Stimulated activated memory B cell treated with anti-CD40 and anti-IgM and Interleukin-4, amounts not matched to agents 10 μg/mL and 1 μg/mL and 100 μg/mL, for 72 hours (primary cell): ENCODE measurements around the gene SDK1.

Source experiments
- ATAC-seq: fragments of 150-1000 bp; cut with Tn5 transposase; 2 replicates; pipeline ENCODE4 v1.10.0; 2021
- H3K27ac Mint-ChIP-seq: one replicate; pipeline ENCODE4 v1.8.0; 2022; ENCODE audit warnings: mild to moderate bottlenecking, mixed read lengths
- H3K27me3 Mint-ChIP-seq: one replicate; pipeline ENCODE4 v1.8.0; 2022; ENCODE audit warnings: mixed read lengths
- H3K36me3 Mint-ChIP-seq: one replicate; pipeline ENCODE4 v1.8.0; 2022; ENCODE audit warnings: mixed read lengths
- H3K4me1 Mint-ChIP-seq: one replicate; pipeline ENCODE4 v1.8.0; 2022; ENCODE audit warnings: mixed read lengths
- H3K4me3 Mint-ChIP-seq: one replicate; pipeline ENCODE4 v1.8.0; 2022; ENCODE audit warnings: mild to moderate bottlenecking, moderate library complexity, mixed read lengths
- H3K9me3 Mint-ChIP-seq: one replicate; pipeline ENCODE4 v1.8.0; 2022; ENCODE audit warnings: mixed read lengths

The SDK1 gene

GRCh38 chr7:3277604-3278572 is 23.2 kb upstream of the SDK1 start:
- ATAC-seq, result no peak
- Mint-ChIP-seq H3K27ac (no peak overlapping the region), H3K9me3 (peaks cover 3% of the 10 kb centered on the region), H3K36me3 (no peaks in the 10 kb centered on the region), H3K27me3 (peaks cover 14% of the 10 kb centered on the region), H3K4me1 (no peaks in the 10 kb centered on the region), H3K4me3 (no peak overlapping the region)

- ATAC-seq, result no peak
- peaks cover 3% of the 10 kb centered on the region for H3K9me3 Mint-ChIP-seq
- H3K4me3 Mint-ChIP-seq, result no peak overlapping the region
- H3K36me3 Mint-ChIP-seq, result no peaks in the 10 kb centered on the region
- H3K27ac Mint-ChIP-seq, result no peak overlapping the region
- H3K4me1 Mint-ChIP-seq, result no peaks in the 10 kb centered on the region
- peaks cover 14% of the 10 kb centered on the region for H3K27me3 Mint-ChIP-seq
Observed at GRCh38 chr7:3279147-3279818, 21.8 kb upstream of the SDK1 start.

- no peak overlapping the region for H3K27ac Mint-ChIP-seq
- H3K27me3 Mint-ChIP-seq, result peaks cover 14% of the 10 kb centered on the region
Observed at GRCh38 chr7:3280445-3280844, 20.6 kb upstream of the SDK1 start.

GRCh38 chr7:3280946-3281656 is 20.0 kb upstream of the SDK1 start:
- H3K36me3 Mint-ChIP-seq, result no peaks in the 10 kb centered on the region
- no peak overlapping the region for H3K27ac Mint-ChIP-seq
- H3K4me1 Mint-ChIP-seq, result no peaks in the 10 kb centered on the region
- H3K27me3 Mint-ChIP-seq, result peaks cover 14% of the 10 kb centered on the region
- peaks cover 3% of the 10 kb centered on the region for H3K9me3 Mint-ChIP-seq
- no peak for ATAC-seq
- H3K4me3 Mint-ChIP-seq, result no peak overlapping the region

More at GRCh38 chr7:3280445-3280844, 20.6 kb upstream of the SDK1 start:
- H3K4me3 Mint-ChIP-seq, result no peak overlapping the region
- ATAC-seq, result no peak
- no peaks in the 10 kb centered on the region for H3K4me1 Mint-ChIP-seq
- H3K36me3 Mint-ChIP-seq, result no peaks in the 10 kb centered on the region
- H3K9me3 Mint-ChIP-seq, result peaks cover 3% of the 10 kb centered on the region

DNA sequence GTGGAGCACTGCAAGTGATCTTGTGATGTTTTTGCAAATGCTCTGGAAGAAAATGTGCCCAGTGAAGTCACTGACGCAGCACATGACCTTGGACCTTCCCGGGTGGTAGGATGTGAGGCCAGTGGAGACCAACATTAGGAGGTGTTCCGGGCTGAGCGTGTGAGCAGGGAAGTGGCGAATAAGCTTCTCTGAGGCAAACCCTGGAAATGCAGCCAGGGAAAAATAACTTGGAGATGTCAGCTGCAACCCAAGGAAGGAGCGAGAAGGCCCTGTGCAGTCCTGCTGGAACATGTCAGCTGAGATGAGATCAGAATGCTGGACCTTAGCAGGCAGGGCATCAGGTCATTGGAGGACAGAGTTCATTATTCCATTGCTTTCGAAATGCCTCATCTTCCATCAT is 18.6 kb upstream of the SDK1 start:
- no peaks in the 10 kb centered on the region for H3K36me3 Mint-ChIP-seq
- peaks cover 5% of the 10 kb centered on the region for H3K9me3 Mint-ChIP-seq
- H3K27ac Mint-ChIP-seq, result no peak overlapping the region
- ATAC-seq, result no peak
- no peaks in the 10 kb centered on the region for H3K4me1 Mint-ChIP-seq
- H3K4me3 Mint-ChIP-seq, result no peak overlapping the region
- peaks cover 14% of the 10 kb centered on the region for H3K27me3 Mint-ChIP-seq

GRCh38 chr7:3283130-3283704 is 17.8 kb upstream of the SDK1 start:
- H3K4me1 Mint-ChIP-seq, result no peaks in the 10 kb centered on the region
- peaks cover 4% of the 10 kb centered on the region for H3K9me3 Mint-ChIP-seq
- H3K27me3 Mint-ChIP-seq, result peaks cover 14% of the 10 kb centered on the region
- no peak for ATAC-seq
- H3K27ac Mint-ChIP-seq, result no peak overlapping the region
- H3K4me3 Mint-ChIP-seq, result no peak overlapping the region
- H3K36me3 Mint-ChIP-seq, result no peaks in the 10 kb centered on the region

GRCh38 chr7:3285652-3286051 is 15.4 kb upstream of the SDK1 start:
- Mint-ChIP-seq H3K36me3 (no peaks in the 10 kb centered on the region), H3K4me1 (no peaks in the 10 kb centered on the region), H3K4me3 (no peak overlapping the region), H3K9me3 (peaks cover 4% of the 10 kb centered on the region), H3K27ac (no peak overlapping the region), H3K27me3 (peaks cover 9% of the 10 kb centered on the region)
- no peak for ATAC-seq

- no peak for ATAC-seq
- Mint-ChIP-seq H3K4me3 (no peak overlapping the region), H3K36me3 (no peaks in the 10 kb centered on the region), H3K27me3 (peaks cover 52% of the 10 kb centered on the region), H3K4me1 (no peaks in the 10 kb centered on the region), H3K9me3 (peaks cover 4% of the 10 kb centered on the region), H3K27ac (no peak overlapping the region)
Observed at GRCh38 chr7:3289996-3290395, 11.1 kb upstream of the SDK1 start.

GRCh38 chr7:3292694-3293093 is 8.4 kb upstream of the SDK1 start:
- Mint-ChIP-seq H3K4me1 (no peaks in the 10 kb centered on the region), H3K27me3 (peaks cover 54% of the 10 kb centered on the region), H3K9me3 (peaks cover 4% of the 10 kb centered on the region), H3K36me3 (no peaks in the 10 kb centered on the region), H3K27ac (no peak overlapping the region), H3K4me3 (no peak overlapping the region)
- no peak for ATAC-seq

DNA sequence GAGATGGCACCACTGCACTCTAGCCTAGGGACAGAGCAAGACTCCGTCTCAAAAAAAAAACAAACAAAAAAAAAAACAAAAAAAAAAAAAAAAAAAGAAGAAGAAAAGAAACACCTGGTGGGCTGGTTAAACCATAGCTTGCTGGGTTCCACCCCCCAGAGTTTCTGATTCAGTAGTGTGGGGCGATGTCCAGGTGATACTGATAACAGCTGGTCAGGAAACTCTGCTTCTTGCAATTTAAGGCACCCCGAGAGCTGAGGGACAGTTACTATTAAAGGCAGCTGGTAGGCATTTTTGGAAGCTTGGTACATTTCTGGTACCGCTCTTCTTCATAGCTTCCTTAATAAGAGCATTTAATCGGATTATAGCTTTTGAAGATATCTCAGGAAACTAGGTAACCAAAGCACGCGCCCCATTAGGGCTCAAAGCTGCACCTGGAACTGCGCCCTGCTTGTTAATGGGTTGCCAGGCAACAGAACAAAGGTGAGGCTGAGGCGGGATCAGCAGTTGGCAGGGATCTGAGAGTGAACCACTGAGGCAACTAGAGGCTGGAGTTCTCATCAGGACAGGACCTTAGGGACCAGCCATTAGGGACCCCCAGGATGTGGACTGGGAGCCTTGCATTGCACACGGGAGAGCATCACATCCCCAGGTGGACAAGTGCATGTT is 6.5 kb upstream of the SDK1 start:
- Mint-ChIP-seq H3K27ac (no peak overlapping the region), H3K9me3 (peaks cover 4% of the 10 kb centered on the region), H3K27me3 (peaks cover 68% of the 10 kb centered on the region), H3K4me1 (no peaks in the 10 kb centered on the region), H3K36me3 (no peaks in the 10 kb centered on the region), H3K4me3 (no peak overlapping the region)
- no peak for ATAC-seq

DNA sequence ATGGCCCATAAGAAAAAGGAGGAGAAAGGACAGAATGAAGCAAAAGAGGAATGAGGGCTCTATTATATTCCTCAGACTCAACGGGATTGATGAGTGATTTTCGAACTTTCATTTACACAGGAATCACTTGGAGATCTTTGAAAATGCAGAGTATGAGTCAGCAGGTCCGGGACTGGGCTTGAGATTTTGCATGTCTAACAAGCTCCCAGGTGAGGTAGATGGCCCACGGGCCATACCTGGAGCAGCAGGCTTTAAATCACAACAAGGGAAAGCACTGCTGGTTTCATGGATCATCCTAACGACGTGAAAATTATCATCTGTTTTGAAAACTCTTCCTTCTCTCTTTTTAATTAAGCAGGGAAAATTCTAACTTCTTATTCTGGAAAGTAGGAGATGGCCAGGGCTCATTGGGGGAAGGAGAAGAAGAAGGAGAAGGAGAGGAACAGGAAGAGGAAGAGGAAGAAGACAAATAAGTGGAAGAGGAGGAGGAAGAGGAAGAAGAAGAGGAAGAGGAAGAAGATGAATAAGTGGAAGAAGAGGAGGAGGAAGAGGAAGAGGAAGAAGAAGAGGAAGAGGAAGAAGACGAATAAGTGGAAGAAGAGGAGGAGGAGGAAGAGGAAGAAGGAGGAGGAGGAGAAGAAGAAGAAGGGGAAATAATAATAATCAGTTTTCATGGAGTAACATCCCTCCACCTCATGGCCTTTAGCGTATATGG is 3.8 kb upstream of the SDK1 start:
- ATAC-seq, result no peak
- H3K27ac Mint-ChIP-seq, result no peak overlapping the region
- H3K27me3 Mint-ChIP-seq, result peaks cover 58% of the 10 kb centered on the region

DNA sequence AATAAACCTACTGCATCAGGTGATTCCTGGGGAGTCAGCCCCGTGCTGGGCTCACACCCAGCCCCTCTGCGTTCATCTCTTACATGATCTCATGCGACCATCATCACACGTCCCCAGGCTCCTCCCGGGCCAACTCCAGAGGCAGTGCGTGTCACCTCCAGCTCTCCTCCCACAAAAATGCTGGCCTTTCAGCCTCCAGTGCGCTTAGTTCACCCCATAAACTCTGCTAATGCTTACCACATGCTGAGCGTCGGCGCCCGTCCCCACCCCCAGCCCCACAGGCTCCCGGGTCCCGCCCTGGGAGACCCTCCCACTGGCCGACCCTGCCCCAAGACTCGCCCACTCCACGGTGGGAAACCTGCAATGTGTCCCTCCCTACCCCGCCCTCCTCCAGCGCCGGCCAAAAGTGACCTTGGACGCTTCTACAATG is 816 bp upstream of the SDK1 start:
- peak; percentile 2 for ATAC-seq
- H3K36me3 Mint-ChIP-seq, result no peaks in the 10 kb centered on the region
- peaks cover 10% of the 10 kb centered on the region for H3K4me1 Mint-ChIP-seq
- peaks cover 34% of the 10 kb centered on the region for H3K27me3 Mint-ChIP-seq
- peaks cover 4% of the 10 kb centered on the region for H3K9me3 Mint-ChIP-seq
- H3K27ac Mint-ChIP-seq, result no peak overlapping the region
- no peak overlapping the region for H3K4me3 Mint-ChIP-seq

More for the DNA sequence above, 3.8 kb upstream of the SDK1 start:
- Mint-ChIP-seq H3K9me3 (peaks cover 4% of the 10 kb centered on the region), H3K36me3 (no peaks in the 10 kb centered on the region), H3K4me1 (peaks cover 4% of the 10 kb centered on the region), H3K4me3 (no peak overlapping the region)

DNA sequence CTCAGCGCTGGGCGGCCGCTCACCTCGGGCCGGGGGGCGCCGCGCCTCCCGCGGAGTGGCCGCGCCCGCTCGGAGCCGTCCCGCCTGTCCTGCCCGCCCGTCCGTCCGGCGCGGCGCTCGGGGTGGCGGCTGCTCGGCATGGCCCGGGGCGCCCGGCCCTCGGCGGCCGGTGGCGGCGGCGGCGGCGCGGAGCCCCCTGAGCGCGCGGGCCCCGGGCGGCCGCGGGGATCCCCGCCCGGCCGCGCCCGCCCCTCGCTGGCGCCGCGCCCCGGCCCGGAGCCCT is 338 bp downstream of the SDK1 start:
- H3K36me3 Mint-ChIP-seq, result no peaks in the 10 kb centered on the region
- H3K9me3 Mint-ChIP-seq, result peaks cover 4% of the 10 kb centered on the region
- peaks cover 10% of the 10 kb centered on the region for H3K4me1 Mint-ChIP-seq
- H3K27me3 Mint-ChIP-seq, result peaks cover 34% of the 10 kb centered on the region
- H3K27ac Mint-ChIP-seq, result no peak overlapping the region
- ATAC-seq, result peak; percentile 56
- H3K4me3 Mint-ChIP-seq, result no peak overlapping the region

- Mint-ChIP-seq H3K27me3 (peaks cover 34% of the 10 kb centered on the region), H3K9me3 (peaks cover 4% of the 10 kb centered on the region), H3K36me3 (no peaks in the 10 kb centered on the region), H3K27ac (no peak overlapping the region), H3K4me1 (peaks cover 10% of the 10 kb centered on the region), H3K4me3 (peak overlapping the region; percentile 78)
- no peak for ATAC-seq
Observed at GRCh38 chr7:3301831-3302618, 973 bp downstream of the SDK1 start.
